ENCODE data around the gene MYL6. TPM values are rescaled to one million over a fixed set of nuclear protein-coding genes. Genes with fewer than 3 reads are reported as not detected.

Gene MYL6
- total RNA-seq, 4 donors from 2014 or later: 1,233 to 3,440 (median 2,458) TPM

DNA sequence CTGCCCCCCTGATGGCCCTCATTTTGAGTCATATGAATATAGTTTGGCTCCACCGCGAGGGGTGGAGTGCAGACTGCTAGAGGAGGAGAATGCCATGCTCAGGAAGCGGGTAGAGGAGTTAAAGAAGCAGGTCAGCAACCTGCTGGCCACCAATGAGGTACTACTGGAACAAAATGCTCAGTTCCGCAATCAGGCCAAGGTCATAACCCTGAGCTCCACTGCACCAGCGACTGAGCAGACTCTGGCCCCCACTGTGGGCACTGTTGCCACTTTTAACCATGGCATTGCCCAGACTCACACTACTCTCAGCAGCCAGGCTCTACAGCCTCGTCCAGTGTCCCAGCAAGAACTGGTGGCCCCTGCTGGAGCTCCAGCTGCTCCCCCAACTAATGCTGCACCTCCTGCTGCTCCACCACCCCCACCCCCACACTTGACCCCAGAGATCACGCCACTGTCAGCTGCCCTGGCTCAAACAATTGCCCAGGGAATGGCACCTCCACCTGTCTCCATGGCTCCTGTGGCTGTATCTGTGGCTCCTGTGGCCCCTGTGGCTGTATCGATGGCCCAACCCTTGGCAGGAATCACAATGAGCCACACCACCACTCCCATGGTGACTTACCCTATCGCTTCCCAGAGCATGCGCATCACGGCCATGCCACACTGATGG is 36.8 kb upstream of the MYL6 start:
- intact Hi-C loops (cut with DNase I; ENCODE audit: low total_unique reads) (no loop called here), in situ Hi-C loops (cut with MboI; ENCODE audit: low pct_ligation_motif_present in 1 of 4, low pct_unique_long_range_greater_than_20kb in 1 of 4, low sequenced_read_pairs in 3 of 4) (loop anchor here in 1 of 4 donors (10.0 kb wide), 1 partner anchor 63 kb away; the partner anchor contains the start of gene SMARCC2)
- H3K4me3 ChIP-seq: no peak overlapping the region
- H3K27me3 ChIP-seq: no peaks in the 10 kb centered on the region
- H3K9me3 ChIP-seq: no peaks in the 10 kb centered on the region
- no peaks in the 10 kb centered on the region for H3K36me3 ChIP-seq
- TF ChIP-seq POLR2A (IDR thresholded peaks at IDR 0.05): no peak
- TF ChIP-seq, protein P1, sequence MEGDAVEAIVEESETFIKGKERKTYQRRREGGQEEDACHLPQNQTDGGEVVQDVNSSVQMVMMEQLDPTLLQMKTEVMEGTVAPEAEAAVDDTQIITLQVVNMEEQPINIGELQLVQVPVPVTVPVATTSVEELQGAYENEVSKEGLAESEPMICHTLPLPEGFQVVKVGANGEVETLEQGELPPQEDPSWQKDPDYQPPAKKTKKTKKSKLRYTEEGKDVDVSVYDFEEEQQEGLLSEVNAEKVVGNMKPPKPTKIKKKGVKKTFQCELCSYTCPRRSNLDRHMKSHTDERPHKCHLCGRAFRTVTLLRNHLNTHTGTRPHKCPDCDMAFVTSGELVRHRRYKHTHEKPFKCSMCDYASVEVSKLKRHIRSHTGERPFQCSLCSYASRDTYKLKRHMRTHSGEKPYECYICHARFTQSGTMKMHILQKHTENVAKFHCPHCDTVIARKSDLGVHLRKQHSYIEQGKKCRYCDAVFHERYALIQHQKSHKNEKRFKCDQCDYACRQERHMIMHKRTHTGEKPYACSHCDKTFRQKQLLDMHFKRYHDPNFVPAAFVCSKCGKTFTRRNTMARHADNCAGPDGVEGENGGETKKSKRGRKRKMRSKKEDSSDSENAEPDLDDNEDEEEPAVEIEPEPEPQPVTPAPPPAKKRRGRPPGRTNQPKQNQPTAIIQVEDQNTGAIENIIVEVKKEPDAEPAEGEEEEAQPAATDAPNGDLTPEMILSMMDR (IDR thresholded peaks at IDR 0.05): no peak
- no peak for TF ChIP-seq EP300 (IDR thresholded peaks at IDR 0.05; ENCODE audit: low read depth)
- no peak for TF ChIP-seq POLR2AphosphoS5 (IDR thresholded peaks at IDR 0.05)
- peaks cover 12 to 40% (median 23%) of the 10 kb centered on the region in 4 donors for H3K4me1 ChIP-seq
- no peak for DNase-seq
- H3K27ac ChIP-seq: no peak overlapping the region
- 88% methylated on average over 11 of the region's 11 CpGs; no CpG with 5 or more reads in 1 of the 2 donors for WGBS, 2 donors (ENCODE audit: low coverage in 1 of 2)

DNA sequence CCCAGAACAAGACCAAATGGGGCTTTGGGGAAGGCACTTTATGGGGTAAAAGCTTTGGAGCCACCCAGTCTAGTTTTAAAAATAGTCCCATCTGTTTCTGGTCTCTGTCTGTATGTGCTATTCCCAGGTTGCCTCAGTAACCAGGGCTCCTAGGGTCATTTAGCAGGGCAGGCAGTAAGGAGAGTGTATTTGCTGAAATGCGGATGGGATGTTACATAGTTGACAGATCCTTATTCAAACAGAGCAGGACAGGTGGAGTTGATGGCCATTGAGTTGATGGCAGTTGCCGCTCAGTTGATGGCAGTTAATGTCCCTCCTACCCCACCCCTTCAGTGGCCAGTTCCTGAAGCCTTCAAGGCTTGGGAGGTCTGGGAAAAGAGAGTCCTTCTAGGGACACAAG is 35.5 kb upstream of the MYL6 start:
- Histone ChIP-seq H3K4me3 (no peak overlapping the region), H3K9me3 (no peaks in the 10 kb centered on the region), H3K4me1 (peaks cover 23 to 52% (median 35%) of the 10 kb centered on the region in 4 donors), H3K27me3 (no peaks in the 10 kb centered on the region), H3K36me3 (no peaks in the 10 kb centered on the region), H3K27ac (peak overlapping the region in 3 of 4 donors; percentile 1 to 36 (median 27))
- TF ChIP-seq POLR2AphosphoS5 (IDR thresholded peaks at IDR 0.05): no peak
- TF ChIP-seq, protein P1 (IDR thresholded peaks at IDR 0.05): no peak
- TF ChIP-seq POLR2A (IDR thresholded peaks at IDR 0.05): no peak
- TF ChIP-seq EP300 (IDR thresholded peaks at IDR 0.05; ENCODE audit: low read depth): no peak
- in situ Hi-C loops (cut with MboI; ENCODE audit: low pct_ligation_motif_present in 1 of 4, low pct_unique_long_range_greater_than_20kb in 1 of 4, low sequenced_read_pairs in 3 of 4) (loop anchor here in 1 of 4 donors (10.0 kb wide), 1 partner anchor 62 kb away; the partner anchor contains the start of gene SMARCC2), intact Hi-C loops (cut with DNase I; ENCODE audit: low total_unique reads) (no loop called here)
- no peak for DNase-seq
- WGBS, 2 donors (ENCODE audit: low coverage in 1 of 2): 57 to 75% methylated on average over 1 to 2 of the region's 2 CpGs

DNA sequence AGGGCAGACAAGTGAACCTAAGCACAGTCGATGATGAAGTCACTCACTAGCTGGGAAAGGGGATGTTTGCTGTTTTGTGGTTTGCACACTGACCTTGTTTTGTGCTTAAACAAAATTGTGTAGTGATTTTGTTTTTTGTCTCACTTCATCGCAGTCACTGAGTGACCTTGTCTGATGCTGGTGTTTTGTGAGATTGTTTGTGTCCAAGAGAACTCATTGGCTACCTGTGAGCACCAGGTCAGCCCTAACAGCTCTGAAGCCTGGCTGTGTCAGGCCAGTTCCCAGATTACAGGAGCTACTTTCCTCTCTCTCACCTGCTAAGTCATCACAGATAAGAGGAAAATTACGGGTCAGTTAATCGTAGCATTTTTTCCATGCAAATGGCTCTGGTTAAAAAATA is 34.0 kb upstream of the MYL6 start:
- intact Hi-C loops (cut with DNase I; ENCODE audit: low total_unique reads): no loop called here
- 84 to 86% methylated on average over 3 to 4 of the region's 4 CpGs for WGBS, 2 donors (ENCODE audit: low coverage in 1 of 2)
- Histone ChIP-seq H3K4me3 (no peak overlapping the region), H3K9me3 (no peaks in the 10 kb centered on the region), H3K36me3 (no peaks in the 10 kb centered on the region), H3K4me1 (peaks cover 17 to 46% (median 29%) of the 10 kb centered on the region in 4 donors), H3K27ac (peak overlapping the region in 3 of 4 donors; percentile 89 to 93 (median 93)), H3K27me3 (no peaks in the 10 kb centered on the region)
- in situ Hi-C loops (cut with MboI; ENCODE audit: low pct_ligation_motif_present in 1 of 4, low pct_unique_long_range_greater_than_20kb in 1 of 4, low sequenced_read_pairs in 3 of 4): loop anchor here in 1 of 4 donors (10.0 kb wide), 1 partner anchor 61 kb away; the partner anchor contains the start of gene SMARCC2
- no peak for TF ChIP-seq POLR2A (IDR thresholded peaks at IDR 0.05)
- no peak for TF ChIP-seq POLR2AphosphoS5 (IDR thresholded peaks at IDR 0.05)
- TF ChIP-seq, protein P1 (IDR thresholded peaks at IDR 0.05): no peak
- no peak for TF ChIP-seq EP300 (IDR thresholded peaks at IDR 0.05; ENCODE audit: low read depth)
- no peak for DNase-seq

DNA sequence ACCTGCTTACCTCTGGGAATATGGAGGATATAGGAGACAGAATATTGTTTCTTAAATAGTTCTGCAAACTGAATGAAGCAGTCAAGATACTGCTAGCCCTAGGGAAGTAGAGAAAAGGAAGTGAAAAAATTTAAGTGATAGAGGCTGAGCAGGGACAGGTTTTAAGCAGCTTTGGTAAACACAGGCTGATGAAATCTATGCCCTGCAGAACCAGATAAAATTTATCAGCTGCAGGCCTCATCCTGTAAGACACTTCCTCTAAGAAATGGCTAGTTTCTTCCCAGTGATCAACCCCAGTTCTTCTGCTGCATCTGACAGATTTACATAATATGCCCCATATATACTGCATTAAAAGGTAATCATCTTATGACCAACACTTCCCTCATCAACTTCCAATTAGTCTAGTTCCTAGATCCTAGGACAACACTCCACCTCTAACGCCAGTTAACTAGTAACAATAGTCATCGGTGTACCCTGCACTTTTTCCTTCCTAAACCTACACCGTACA is 31.4 kb upstream of the MYL6 start:
- in situ Hi-C loops (cut with MboI; ENCODE audit: low pct_ligation_motif_present in 1 of 4, low pct_unique_long_range_greater_than_20kb in 1 of 4, low sequenced_read_pairs in 3 of 4) (loop anchor here in 1 of 4 donors (10.0 kb wide), 1 partner anchor 58 kb away; the partner anchor contains the start of gene SMARCC2), intact Hi-C loops (cut with DNase I; ENCODE audit: low total_unique reads) (loop anchor here (2.0 kb wide), 1 partner anchor 32 kb away; the partner anchor contains the start of gene MYL6)
- Histone ChIP-seq H3K4me1 (peaks cover 16 to 48% (median 32%) of the 10 kb centered on the region in 4 donors), H3K36me3 (peaks cover 0 to 3% (median 0%) of the 10 kb centered on the region in 4 donors), H3K27ac (peak overlapping the region; percentile 89 to 95 (median 93)), H3K27me3 (no peaks in the 10 kb centered on the region), H3K4me3 (no peak overlapping the region), H3K9me3 (no peaks in the 10 kb centered on the region)
- DNase-seq: no peak
- TF ChIP-seq EP300 (IDR thresholded peaks at IDR 0.05; ENCODE audit: low read depth): no peak
- TF ChIP-seq, protein P1 (IDR thresholded peaks at IDR 0.05): no peak
- TF ChIP-seq POLR2AphosphoS5 (IDR thresholded peaks at IDR 0.05): no peak
- TF ChIP-seq POLR2A (IDR thresholded peaks at IDR 0.05): no peak
- WGBS, 2 donors (ENCODE audit: low coverage in 1 of 2): 62 to 65% methylated on average over 3 of the region's 3 CpGs
